ENCODE data around the gene ZMIZ1. TPM values are rescaled to one million over a fixed set of nuclear protein-coding genes. Genes with fewer than 3 reads are reported as not detected.

ZMIZ1 gene
- total RNA-seq, 1 experiment from 2014 or later: 28.4 TPM

- Histone ChIP-seq H3K79me2 (ENCODE audit: insufficient read depth, low read length) (no peaks in the 10 kb centered on the region; the same call in 1 of the 2 replicates), H4K20me1 (ENCODE audit: insufficient read depth) (no peaks in the 10 kb centered on the region), H3K9ac (ENCODE audit: low read length) (no peak overlapping the region), H3K9me3 (ENCODE audit: control insufficient read depth in 1 of 2, insufficient read depth in 1 of 2, low read depth in 1 of 2, low read length in 2 of 2) (no peaks in the 10 kb centered on the region), H3K4me3 (replicated peaks in 1 of 2; ENCODE audit: low read depth in 1 of 2, low read length in 2 of 2) (no peak overlapping the region), H3K27me3 (ENCODE audit: insufficient read depth, low read length) (no peaks in the 10 kb centered on the region), H3K4me1 (ENCODE audit: control insufficient read depth in 1 of 2, insufficient read depth in 2 of 2, low read length in 2 of 2) (peaks cover 78 to 100% of the 10 kb centered on the region in 2 experiments), H3K4me2 (ENCODE audit: low read length) (no peak overlapping the region), H3K27ac (ENCODE audit: low read depth, low read length) (no peak overlapping the region), H2AFZ (ENCODE audit: low read depth, low read length, poor library complexity, severe bottlenecking) (no peak overlapping the region), H3K36me3 (ENCODE audit: control insufficient read depth in 1 of 2, insufficient read depth in 2 of 2, low read length in 2 of 2) (no peaks in the 10 kb centered on the region), H3K9me2 (ENCODE audit: insufficient read depth) (no peaks in the 10 kb centered on the region)
- ATAC-seq: no peak
- TF ChIP-seq ZFX (IDR thresholded peaks at IDR 0.05) (no peak), FOSL1 (IDR thresholded peaks at IDR 0.05; ENCODE audit: low read depth) (no peak), ELF1 (IDR thresholded peaks at IDR 0.05; ENCODE audit: borderline replicate concordance, low read depth) (no peak), CTCF (IDR thresholded peaks at IDR 0.05 in 2 of 3, conservative IDR thresholded peaks at IDR 0.05 in 1 of 3; ENCODE audit: borderline replicate concordance in 1 of 3, insufficient read depth in 1 of 3, low read depth in 2 of 3, low read length in 2 of 3) (no peak), SIN3A (IDR thresholded peaks at IDR 0.05; ENCODE audit: low read depth) (no peak), ZNF274 (IDR thresholded peaks at IDR 0.05; ENCODE audit: low read depth, low read length) (no peak), MAX (IDR thresholded peaks at IDR 0.05) (no peak)
- DNase-seq (ENCODE audit: low read depth, low spot score): no peak
- CTCF ChIA-PET: no interaction called here
- no TSS peak for BruUV-seq (replicated peaks)
- POLR2A ChIA-PET: no interaction called here
- RAD21 ChIA-PET (ENCODE audit: low non-redundant PET in 1 of 2, low total read pairs in 2 of 2, uncharacterized antibody in 2 of 2, unreplicated experiment in 2 of 2): no interaction called here
- intact Hi-C loops (cut with micrococcal nuclease): loop anchor here (5.0 kb wide), 1 partner anchor 105 kb away; no protein-coding TSS in a partner anchor
These were observed 118.6 kb downstream of the ZMIZ1 start for GRCh38 chr10:79187121-79187940.
